RWPE2 (cell line): ENCODE measurements around the gene RPS6KC1.

Source experiments
- ATAC-seq: fragments of 200-7000 bp; cut with Tn5 transposase; 3 replicates; pipeline ENCODE4 v1.9.1; 2021; ENCODE audit warnings: low read depth
- DNase-seq: peaks from one replicate; pipeline ENCODE4 v3.0.0-alpha.2; 2020; ENCODE audit warnings: low spot score
- H3K27ac ChIP-seq: fragments of 450-650 bp; 2 replicates; pipeline ENCODE4 v1.5.1; 2017; ENCODE audit warnings: mild to moderate bottlenecking; ENCODE audit not compliant: poor library complexity, severe bottlenecking
- H3K27me3 ChIP-seq: fragments of 250-450 bp; sonication (Bioruptor Pico); 2 replicates; pipeline ENCODE4 v1.5.1; 2021; ENCODE audit warnings: mild to moderate bottlenecking, moderate library complexity; ENCODE audit not compliant: insufficient read depth, poor library complexity, severe bottlenecking
- H3K36me3 ChIP-seq: fragments of 250-450 bp; sonication (Bioruptor Pico); 2 replicates; pipeline ENCODE4 v1.5.1; 2020; ENCODE audit warnings: low read depth, mild to moderate bottlenecking, moderate library complexity
- H3K4me1 ChIP-seq: fragments of 250-450 bp; sonication (Bioruptor Pico); 2 replicates; pipeline ENCODE4 v1.5.1; 2021; ENCODE audit warnings: mild to moderate bottlenecking, moderate library complexity; ENCODE audit not compliant: insufficient read depth, poor library complexity, severe bottlenecking
- H3K4me3 ChIP-seq: fragments of 250-450 bp; sonication (Bioruptor Pico); 2 replicates; pipeline ENCODE4 v1.5.1; 2021; ENCODE audit warnings: mild to moderate bottlenecking, moderate library complexity; ENCODE audit not compliant: severe bottlenecking
- H3K9me3 ChIP-seq: fragments of 250-450 bp; sonication (Bioruptor Pico); 2 replicates; pipeline ENCODE4 v1.5.1; 2021; ENCODE audit warnings: mild to moderate bottlenecking, moderate library complexity; ENCODE audit not compliant: severe bottlenecking
- CTCF ChIP-seq: fragments of 450-650 bp; IDR thresholded peaks from one replicate; pipeline ENCODE4 v1.5.1; 2017; ENCODE audit warnings: mild to moderate bottlenecking, moderate library complexity; ENCODE audit not compliant: poor library complexity, severe bottlenecking

Gene RPS6KC1

GRCh38 chr1:213051127-213051880 is at the start of gene RPS6KC1:
Gene RPS6KC1, plus strand, starts transcription at chr1:213051241. Its CDS starts 164 bp downstream, at chr1:213051405.
- H3K27ac ChIP-seq: peak within 1 kb of the TSS; percentile 32
- ATAC-seq (peak; percentile 96), DNase-seq (peak; percentile 69)
- peak within 1 kb of the TSS; percentile 59 for H3K4me3 ChIP-seq
- no peaks in the 10 kb centered on the region for H3K9me3 ChIP-seq
- H3K4me1 ChIP-seq: no peaks in the 10 kb centered on the region
- no peaks in the 10 kb centered on the region for H3K36me3 ChIP-seq
- no peak for TF ChIP-seq CTCF
- no peaks in the 10 kb centered on the region for H3K27me3 ChIP-seq

GRCh38 chr1:213003256-213003655 is 47.8 kb upstream of the RPS6KC1 start:
- ATAC-seq (no peak), DNase-seq (no peak)
- no peak overlapping the region for H3K4me3 ChIP-seq
- no peaks in the 10 kb centered on the region for H3K27me3 ChIP-seq
- no peak for TF ChIP-seq CTCF
- no peaks in the 10 kb centered on the region for H3K9me3 ChIP-seq
- H3K27ac ChIP-seq: no peak overlapping the region
- H3K36me3 ChIP-seq: peaks cover 4% of the 10 kb centered on the region; the same call in 1 of the 2 replicates
- H3K4me1 ChIP-seq: no peaks in the 10 kb centered on the region

GRCh38 chr1:213008564-213008963 is 42.5 kb upstream of the RPS6KC1 start:
- no peak for DNase-seq
- Histone ChIP-seq H3K27ac (no peak overlapping the region), H3K36me3 (peaks cover 9% of the 10 kb centered on the region; the same call in 1 of the 2 replicates), H3K4me1 (no peaks in the 10 kb centered on the region), H3K9me3 (no peaks in the 10 kb centered on the region), H3K4me3 (no peak overlapping the region), H3K27me3 (no peaks in the 10 kb centered on the region)
- no peak for ATAC-seq
- no peak for TF ChIP-seq CTCF

GRCh38 chr1:213014642-213015041 is 36.4 kb upstream of the RPS6KC1 start:
- Histone ChIP-seq H3K9me3 (no peaks in the 10 kb centered on the region), H3K27me3 (no peaks in the 10 kb centered on the region), H3K27ac (peak overlapping the region; percentile 54), H3K36me3 (peaks cover 9% of the 10 kb centered on the region; the same call in 1 of the 2 replicates), H3K4me3 (peak overlapping the region; percentile 46), H3K4me1 (no peaks in the 10 kb centered on the region)
- DNase-seq (no peak), ATAC-seq (no peak)
- TF ChIP-seq CTCF: no peak
